Cortex of kidney (tissue), 1 donor: ENCODE results near the gene SHC4.
"Not testable (repeated sequence)": the region's sequence is repeated elsewhere in the genome, so short reads cannot be mapped to it uniquely, and the experiment has no call there.

ENCODE experiments used
- DNase-seq: peaks from one replicate; lab custom pipeline; 2025; lab: John Stamatoyannopoulos, UW

The SHC4 gene

GRCh38 chr15:48963524-48964113 is at the start of gene SHC4:
SHC4 (minus strand) TSS chr15:48963919; CDS start chr15:48963015, 904 bp downstream.
- DNase-seq: no peak

DNA sequence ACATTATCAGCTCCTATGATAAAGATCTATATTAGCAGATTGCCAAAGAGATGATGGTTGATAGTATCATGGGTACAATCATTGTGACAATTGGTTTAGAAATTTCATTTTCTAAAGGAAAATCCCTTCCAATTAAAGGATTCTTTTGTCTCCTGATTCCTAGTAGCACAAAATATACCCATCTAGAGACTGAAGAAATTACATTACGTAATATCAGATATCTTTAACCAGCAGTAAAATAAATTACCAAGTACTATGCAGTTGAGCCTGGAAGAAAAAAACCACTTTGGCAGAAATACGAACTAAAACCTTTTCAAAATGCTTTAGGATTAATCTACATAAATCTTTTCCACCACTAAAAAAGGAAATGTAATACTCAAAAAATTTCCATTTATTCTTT is 35.6 kb upstream of the SHC4 start:
- no peak for DNase-seq

- no peak for DNase-seq
Measured at GRCh38 chr15:48996276-48996675, 32.6 kb upstream of the SHC4 start.

GRCh38 chr15:48993380-48993779 is 29.7 kb upstream of the SHC4 start:
- no peak for DNase-seq

DNA sequence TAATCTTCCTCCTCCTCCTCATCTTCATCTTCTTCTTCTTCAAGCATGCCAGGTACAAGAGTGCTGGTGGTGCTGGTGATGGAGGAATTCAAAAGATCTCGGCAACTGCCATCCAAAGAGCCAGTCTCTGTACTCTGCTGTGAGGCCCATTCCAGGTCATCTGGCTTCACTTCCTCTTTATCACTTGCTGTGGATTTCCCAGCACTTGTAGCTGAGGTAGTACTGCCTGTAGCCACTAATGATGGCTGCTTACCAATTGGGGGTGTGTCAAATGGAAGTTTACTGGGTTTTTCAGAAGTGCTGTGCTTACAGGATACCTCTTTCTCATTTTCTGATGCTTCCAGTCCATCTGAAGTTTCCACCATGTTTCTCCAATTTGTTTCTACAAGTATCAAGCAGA is 28.8 kb upstream of the SHC4 start:
- no peak for DNase-seq

DNA sequence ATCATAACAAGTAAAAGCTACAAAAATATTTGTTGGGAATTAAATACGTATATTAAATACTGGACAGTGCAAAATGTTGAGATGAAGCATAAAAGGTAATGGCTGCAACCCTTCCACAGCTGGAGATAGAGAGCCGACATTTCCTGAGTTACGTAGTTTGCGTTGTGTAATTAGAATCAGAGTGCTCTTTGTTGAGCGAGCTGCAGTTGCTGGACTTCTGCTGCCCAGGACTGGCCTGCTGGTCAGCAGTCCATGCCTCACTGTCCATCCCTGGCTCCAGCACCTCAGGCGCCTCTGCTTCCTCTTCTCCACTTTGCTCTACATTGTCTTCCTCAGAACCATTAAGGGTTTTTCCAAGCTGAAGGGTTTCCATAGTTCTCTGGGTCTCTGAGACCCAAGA is 28.4 kb upstream of the SHC4 start:
- no peak for DNase-seq

DNA sequence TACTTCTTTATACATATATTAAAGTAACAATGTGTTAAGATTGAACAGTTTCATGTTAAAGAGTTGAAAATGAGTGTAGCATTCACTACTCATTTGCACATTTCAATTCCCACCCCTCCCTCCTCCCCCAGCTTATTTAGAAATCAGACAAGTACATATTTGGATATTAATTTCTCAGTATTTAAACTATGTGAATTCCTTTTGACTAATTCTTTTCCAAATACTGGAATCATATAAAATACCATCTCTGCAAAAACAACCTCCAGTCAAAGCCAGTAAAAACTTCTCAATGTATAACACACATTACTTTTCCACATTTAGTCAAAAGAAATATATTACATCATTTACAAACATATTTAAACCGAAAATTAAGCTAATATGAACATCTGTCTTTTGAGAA is 25.5 kb upstream of the SHC4 start:
- DNase-seq: no peak

DNA sequence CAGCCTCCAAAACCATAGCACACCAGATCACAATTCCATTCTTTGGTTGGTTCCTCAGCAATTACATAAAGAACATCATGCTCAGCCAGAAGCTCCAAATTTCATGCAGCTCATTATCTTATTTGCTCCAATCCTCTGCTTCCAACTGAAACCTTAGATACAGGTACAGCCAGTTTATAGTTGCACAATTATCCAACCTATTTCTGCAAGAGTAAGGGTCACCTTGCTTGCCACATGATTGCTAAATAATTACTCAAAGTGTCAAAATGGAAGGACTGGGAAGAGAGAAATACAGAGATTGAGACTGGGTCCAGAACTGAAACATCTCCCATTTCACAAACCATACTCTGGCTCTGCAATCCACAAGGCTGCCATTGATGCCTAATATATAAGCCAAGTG is 23.4 kb upstream of the SHC4 start:
- DNase-seq: no peak

DNA sequence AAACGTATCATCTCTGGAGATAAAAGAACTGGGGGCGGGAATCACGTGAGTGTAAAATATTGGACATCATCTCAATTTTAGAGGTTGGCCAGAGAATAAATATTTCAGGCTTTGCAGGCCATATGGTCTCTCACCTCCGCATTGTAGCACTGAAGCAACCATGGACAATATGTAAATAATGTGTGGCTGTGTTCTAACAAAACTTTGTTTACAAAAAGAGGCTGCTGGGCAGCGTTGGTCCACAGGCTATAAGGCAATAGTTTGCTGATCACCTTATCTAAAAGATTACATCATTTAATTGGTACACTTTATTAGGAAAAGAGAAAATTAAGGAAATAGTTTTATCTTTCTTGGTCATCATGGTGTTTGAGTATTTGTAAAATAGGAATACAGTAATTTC is 22.5 kb upstream of the SHC4 start:
- DNase-seq: no peak

DNA sequence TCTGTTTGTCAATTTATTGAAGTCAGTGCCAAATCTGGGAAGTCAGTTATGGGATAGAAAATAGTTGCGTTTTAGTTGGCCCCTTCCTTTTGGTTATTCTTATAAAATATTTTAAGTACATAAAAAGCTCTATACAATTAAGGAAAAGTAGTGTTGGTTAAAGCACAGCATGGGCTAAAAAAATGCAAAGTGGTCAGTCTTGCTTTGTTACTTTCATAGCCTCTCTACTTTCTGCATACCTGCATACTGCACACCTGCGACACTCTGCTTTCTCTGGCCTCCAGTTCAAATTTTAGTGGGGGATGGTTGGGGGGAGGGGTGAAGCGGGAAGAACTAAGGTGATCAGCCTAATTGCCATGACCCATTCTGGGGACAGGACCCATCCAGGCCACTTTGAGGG is 21.8 kb upstream of the SHC4 start:
- DNase-seq: no peak

DNA sequence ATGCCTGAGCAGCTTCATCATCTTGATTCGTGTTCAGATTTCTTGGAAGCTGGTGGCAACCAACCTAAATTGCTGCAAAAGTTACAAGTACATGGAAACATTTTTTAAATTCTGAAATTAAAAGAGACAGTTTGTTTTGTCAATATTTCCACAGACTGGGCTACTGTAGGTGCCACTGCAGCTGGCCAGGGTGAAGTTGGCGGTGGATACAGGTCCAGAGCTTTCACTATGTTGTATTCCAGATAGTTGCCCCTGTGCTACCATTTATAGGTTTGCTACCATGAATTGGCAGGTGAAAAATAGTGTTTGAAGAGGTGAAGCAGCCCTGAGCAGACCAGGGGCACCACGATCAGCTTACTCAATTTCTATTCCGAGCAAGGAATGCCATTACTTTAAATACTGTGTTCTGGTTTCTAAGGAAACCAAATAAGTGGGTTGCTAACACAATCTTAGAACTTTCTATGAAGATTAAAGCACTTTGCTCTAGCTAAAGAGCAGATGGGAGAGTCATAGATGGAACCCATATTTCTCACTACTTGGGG is 21.2 kb upstream of the SHC4 start:
- DNase-seq: no peak

- no peak for DNase-seq
Measured at GRCh38 chr15:48984021-48984710, 20.4 kb upstream of the SHC4 start.

DNA sequence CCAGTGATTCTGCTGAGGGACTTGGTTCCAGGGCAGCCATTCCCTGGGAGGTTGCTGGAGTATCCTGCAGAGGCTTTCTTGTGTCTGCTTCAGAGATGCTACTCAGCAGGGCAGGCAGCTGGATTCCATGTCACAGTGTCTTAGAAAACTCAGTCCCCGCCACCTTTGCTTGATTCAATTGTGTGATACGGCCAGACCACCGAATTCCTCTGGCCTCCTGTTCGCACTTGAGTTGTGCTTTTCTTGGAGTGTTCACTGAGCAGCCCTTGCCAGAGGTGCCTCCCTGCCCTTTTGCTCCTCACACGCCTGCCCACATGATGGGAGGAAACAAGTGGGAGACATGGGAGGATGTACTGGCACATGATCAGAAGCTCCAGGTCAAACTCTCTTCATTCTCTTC is 19.6 kb upstream of the SHC4 start:
- no peak for DNase-seq

DNA sequence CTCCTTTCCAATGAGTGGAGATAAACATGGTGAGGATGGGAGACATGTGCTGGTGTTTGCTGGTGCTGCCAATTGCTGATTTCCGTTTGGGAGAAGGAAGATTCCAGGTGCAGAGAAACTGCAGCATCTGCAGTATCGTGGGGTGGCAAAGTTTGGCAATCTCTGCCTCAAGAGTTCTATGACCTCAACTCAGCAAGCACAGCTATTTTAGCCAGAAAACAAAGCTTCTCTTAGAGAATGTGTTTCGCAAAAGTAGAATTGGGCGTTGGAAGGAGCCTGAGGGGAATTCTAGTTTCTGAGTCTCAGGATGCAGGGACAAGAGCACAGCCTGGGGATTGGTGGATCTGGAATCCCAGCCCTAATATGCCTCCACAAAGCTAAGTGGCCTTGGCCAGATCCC is 18.2 kb upstream of the SHC4 start:
- DNase-seq: no peak

DNA sequence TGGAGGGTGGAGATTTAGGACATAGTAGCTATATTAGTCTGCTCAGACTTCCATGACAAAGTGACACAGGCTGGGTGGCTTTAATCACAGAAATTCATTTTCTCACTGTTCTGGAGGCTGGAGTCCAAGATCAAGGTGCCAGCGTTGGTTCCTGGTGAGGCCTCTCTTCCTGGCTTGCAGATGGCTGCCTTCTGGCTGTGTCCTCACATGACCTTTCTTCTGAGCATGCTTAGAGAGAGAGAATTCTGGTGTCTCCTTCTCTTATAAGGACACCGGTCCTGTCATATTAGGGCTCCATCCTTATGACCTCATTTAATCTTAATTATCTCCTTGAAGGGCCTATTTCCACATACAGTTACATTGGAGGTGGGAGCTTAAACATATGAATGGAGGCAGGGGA is 14.9 kb upstream of the SHC4 start:
- no peak for DNase-seq

- no peak for DNase-seq
Measured at GRCh38 chr15:48976444-48977088, 12.8 kb upstream of the SHC4 start.

DNA sequence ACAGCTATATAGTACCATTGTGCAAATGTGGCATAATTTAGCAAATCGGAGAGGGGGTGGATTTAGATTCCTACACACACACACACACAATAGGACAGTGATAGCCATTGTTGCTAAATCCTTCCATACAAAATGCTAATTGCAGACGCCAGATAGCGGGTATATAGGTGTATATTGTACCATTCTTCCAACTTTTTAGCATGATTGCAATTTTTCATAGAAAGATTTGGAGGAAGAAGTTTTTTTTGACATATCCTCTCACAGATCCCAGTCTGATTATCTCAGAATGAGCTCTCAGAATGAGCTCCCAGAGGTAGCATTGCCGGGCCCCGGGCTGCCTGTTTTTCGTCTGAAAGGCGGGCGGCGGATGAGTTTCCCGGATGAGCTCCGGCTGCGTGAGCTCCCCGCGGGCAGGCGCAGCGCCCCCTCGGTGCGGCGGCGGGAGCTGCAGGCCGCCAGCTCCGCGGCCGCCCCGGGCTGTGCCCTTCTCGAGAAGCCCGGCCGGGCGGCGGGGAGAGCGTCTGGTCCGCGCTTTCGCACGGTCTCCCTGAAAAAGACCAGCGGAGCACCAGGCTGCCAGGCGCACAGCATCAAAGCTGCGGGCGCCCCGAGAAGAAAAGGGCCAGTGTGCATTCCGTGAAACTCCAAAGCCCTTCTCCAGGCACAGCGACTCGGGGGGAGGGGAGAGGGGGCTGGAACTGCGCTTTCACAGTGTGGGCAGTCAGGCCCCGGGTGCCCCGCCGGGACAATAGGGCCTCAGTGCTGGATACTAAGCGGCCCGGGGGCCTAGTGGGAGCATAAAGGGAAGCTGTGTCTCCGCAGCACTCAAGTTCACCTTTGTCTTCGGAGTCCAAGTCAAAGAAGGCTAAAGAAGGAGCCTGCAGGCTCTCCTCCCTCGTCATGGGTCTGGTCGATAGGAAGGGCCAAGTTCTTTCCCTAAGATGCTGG is 12.0 kb upstream of the SHC4 start:
- no peak for DNase-seq

GRCh38 chr15:48974882-48975281 is 11.2 kb upstream of the SHC4 start:
- no peak for DNase-seq

DNA sequence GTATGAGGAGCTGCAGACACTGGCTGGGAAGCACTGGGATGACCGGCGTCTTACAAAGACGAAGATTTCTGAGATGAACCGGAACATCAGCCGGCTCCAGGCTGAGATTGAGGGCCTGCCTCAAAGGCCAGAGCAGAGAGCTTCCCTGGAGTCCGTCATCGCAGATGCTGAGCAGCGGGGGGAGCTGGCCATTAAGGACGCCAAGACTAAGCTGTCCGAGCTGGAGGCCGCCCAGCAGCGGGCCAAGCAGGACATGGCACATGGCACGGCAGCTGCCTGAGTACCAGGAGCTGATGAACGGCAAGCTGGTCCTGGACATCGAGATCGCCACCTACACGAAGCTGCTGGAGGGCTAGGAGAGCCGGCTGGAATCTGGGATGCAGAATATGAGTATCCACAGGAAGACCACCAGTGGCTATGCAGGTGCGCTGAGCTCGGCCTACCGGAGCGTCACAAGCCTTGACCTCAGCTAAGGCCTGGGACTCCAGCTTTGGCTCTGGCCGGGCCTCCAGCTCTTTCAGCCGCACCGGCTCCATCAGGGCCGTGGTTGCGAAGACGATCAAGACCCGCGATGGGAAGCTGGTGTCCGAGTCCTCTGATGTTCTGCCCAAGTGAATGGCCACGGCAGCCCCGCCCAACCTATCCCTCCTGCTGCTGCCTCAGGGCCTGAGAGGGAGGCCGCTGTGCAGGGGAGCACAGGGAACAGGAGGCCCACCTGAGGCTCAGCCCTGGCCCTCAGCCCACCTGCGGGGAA is 9.2 kb upstream of the SHC4 start:
- DNase-seq: no peak

DNA sequence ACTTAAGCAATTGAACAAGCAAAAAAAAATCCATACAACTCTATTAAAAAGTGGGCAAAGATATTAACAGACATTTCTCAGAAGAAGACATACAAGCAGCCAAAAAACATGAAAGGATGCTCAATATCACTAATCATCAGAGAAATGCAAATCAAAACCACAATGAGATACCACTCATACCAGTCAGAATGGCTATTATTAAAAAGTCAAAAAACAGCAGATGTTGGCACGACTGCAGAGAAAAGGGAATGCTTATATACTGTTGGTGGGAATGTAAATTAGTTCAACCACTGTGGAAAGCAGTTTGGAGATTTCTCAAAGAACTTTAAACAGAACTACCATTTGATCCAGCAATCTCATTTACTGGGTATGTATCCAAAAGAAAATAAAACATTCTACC is 7.2 kb upstream of the SHC4 start:
- not testable (repeated sequence) for DNase-seq

DNA sequence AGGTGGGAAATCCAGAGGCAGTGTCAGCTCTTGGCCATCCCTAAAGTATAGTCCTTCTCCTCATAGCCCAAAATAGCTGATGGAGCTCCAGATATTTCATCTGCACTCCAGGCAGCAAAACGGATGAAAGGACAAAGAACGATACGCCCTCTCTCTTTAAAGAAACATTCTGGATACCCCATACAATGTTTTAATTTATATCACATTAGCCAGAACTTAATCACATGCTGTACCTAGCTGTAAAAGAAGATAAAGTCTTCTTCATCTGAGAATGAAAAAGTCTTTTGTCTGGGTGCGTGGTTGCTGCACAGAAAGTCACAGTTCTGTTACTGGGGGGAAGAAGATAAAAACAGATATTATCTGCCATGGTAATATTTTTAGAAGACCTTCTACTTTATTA is 4.3 kb upstream of the SHC4 start:
- no peak for DNase-seq
